Upper lobe of right lung (tissue), 1 donor: ENCODE results near the gene RLF. TPM values are rescaled to one million over a fixed set of nuclear protein-coding genes. Genes with fewer than 3 reads are reported as not detected.

ENCODE experiments used
- ATAC-seq: fragments of 200-7000 bp; cut with Tn5 transposase; one replicate; pipeline ENCODE4 v1.9.1; 2020; ENCODE audit warnings: mild to moderate bottlenecking, moderate library complexity
- DNase-seq: peaks from one replicate; pipeline ENCODE4 v3.0.0-alpha.2; 2020
- H3K27ac ChIP-seq: fragments of 200-600 bp; one replicate; pipeline ENCODE4 v1.8.0; 2022
- H3K27me3 ChIP-seq: fragments of 200-600 bp; one replicate; pipeline ENCODE4 v1.8.0; 2022; ENCODE audit warnings: mild to moderate bottlenecking
- H3K36me3 ChIP-seq: fragments of 200-600 bp; one replicate; pipeline ENCODE4 v1.8.0; 2022
- H3K4me1 ChIP-seq: fragments of 200-600 bp; one replicate; pipeline ENCODE4 v1.8.0; 2022
- H3K4me3 ChIP-seq: fragments of 200-600 bp; one replicate; pipeline ENCODE4 v1.8.0; 2022; ENCODE audit warnings: mild to moderate bottlenecking
- H3K9me3 ChIP-seq: fragments of 200-600 bp; one replicate; pipeline ENCODE4 v1.8.0; 2022
- intact Hi-C: fragments of 100-400 bp; cut with DNase I; formaldehyde crosslinking; loops from one replicate; pipeline ENCODE4 v1.11.0; 2022
- total RNA-seq: library from RNA; stranded (reverse); fragmentation: NEBNext Ultra II Directional; extraction: Animal tissue kit (Norgen Biotek cat#: 25700); gene quantifications from one replicate; pipeline ENCODE4 v1.2.1, GENCODE V29; 2021
- TF ChIP-seq, protein P1 (sequence below): fragments of 200-600 bp; IDR thresholded peaks from one replicate; pipeline ENCODE4 v1.8.0; 2022; ENCODE audit warnings: antibody characterized with exemption
- donor health status: DM: no; HTN: yes; CAD: no; lungs with severe emphysema.

Gene RLF
- total RNA-seq, 1 donor from 2014 or later, result 13.4 TPM

DNA sequence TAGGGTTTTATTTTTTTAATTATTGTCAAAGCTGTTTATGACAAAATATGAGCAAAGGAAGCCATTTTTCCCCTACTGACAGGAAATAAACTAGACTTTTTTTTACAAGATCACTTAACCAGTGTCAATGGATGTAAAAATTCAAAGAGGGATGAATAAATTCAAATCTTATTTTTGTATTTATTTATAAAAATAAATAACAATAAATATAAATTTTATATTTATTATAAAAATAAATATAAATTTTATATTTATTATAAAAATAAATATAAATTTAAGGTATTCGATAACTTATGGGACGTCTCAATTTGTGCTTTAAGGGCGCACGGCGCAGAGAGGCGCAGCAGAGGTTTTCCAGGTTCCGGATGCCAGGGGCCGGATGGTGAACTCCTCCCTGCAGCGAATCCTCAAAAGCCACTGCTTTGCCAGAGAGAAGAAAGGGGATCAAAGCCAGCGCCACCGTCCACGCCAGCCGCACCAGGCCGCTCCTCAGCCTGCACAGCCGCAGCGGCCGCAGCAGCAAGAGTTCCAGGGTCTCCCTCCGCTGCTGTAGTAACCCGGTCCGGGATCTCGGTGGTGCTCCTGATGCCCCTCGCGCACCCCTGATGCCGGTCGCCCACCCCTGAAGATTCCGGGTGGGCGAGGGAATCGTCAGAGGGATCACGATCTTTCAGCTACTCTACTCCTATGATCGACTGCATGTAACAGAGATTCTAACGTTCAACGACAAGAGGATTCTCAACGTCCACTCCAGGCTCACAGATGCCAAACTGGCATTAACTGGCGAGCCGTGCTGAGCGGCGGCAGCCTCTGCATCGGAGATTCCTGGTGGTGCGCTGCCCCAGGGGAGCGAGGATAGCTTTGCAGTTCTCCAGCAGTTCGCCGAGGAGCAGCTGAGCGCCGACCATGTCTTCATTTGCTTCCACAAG lies 28.5 kb upstream of the RLF start:
- Histone ChIP-seq H3K36me3 (no peaks in the 10 kb centered on the region), H3K4me3 (no peak overlapping the region), H3K27me3 (peaks cover 21% of the 10 kb centered on the region), H3K9me3 (no peaks in the 10 kb centered on the region), H3K4me1 (peaks cover 4% of the 10 kb centered on the region), H3K27ac (no peak overlapping the region)
- TF ChIP-seq, protein P1, sequence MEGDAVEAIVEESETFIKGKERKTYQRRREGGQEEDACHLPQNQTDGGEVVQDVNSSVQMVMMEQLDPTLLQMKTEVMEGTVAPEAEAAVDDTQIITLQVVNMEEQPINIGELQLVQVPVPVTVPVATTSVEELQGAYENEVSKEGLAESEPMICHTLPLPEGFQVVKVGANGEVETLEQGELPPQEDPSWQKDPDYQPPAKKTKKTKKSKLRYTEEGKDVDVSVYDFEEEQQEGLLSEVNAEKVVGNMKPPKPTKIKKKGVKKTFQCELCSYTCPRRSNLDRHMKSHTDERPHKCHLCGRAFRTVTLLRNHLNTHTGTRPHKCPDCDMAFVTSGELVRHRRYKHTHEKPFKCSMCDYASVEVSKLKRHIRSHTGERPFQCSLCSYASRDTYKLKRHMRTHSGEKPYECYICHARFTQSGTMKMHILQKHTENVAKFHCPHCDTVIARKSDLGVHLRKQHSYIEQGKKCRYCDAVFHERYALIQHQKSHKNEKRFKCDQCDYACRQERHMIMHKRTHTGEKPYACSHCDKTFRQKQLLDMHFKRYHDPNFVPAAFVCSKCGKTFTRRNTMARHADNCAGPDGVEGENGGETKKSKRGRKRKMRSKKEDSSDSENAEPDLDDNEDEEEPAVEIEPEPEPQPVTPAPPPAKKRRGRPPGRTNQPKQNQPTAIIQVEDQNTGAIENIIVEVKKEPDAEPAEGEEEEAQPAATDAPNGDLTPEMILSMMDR, result no peak
- DNase-seq (no peak), ATAC-seq (peak; percentile 36)
- intact Hi-C loops, result no loop called here

DNA sequence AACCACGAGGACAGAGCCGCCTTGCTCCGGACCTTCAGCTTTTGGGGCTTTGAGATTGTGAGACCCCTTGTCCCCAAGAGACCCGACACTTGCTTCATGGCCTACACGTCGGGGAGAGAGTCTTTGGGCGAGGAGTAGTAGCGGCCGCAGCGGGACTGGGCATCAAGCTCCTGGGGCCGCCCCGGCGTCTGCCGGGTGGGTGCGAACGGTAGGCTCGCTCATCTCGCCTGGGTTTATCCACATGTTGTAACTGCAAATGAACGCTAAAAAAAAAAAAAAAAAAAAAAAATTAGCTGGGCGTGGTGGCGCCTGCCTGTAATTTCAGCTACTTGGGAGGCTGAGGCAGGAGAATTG lies 27.9 kb upstream of the RLF start:
- no peak for ATAC-seq
- H3K4me1 ChIP-seq, result peaks cover 4% of the 10 kb centered on the region
- no peaks in the 10 kb centered on the region for H3K36me3 ChIP-seq
- no peak overlapping the region for H3K27ac ChIP-seq
- TF ChIP-seq, protein P1, result no peak
- DNase-seq, result no peak
- H3K9me3 ChIP-seq, result no peaks in the 10 kb centered on the region
- peaks cover 18% of the 10 kb centered on the region for H3K27me3 ChIP-seq
- intact Hi-C loops, result no loop called here
- no peak overlapping the region for H3K4me3 ChIP-seq

DNA sequence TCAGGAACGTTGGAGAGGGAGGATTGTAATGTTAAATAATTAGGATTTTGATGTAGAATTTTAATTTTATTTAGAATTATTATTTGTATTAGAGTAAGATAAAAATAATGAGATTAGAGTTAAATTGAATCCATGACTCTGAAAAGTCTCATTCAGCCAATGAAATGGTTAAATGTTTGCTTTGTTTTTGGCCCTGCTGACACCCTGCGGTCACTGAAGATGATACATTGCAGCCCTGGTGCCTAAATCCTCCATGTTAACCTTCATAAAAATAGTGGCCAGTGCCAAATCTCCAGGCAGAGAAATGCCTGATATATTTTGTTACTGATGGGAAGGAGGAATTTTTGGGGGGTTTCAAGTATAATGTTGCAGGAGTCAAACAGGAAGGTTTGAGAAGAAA lies 27.3 kb upstream of the RLF start:
- Histone ChIP-seq H3K4me1 (peaks cover 4% of the 10 kb centered on the region), H3K27me3 (peaks cover 17% of the 10 kb centered on the region), H3K36me3 (no peaks in the 10 kb centered on the region), H3K4me3 (no peak overlapping the region), H3K9me3 (no peaks in the 10 kb centered on the region), H3K27ac (no peak overlapping the region)
- TF ChIP-seq, protein P1, result no peak
- intact Hi-C loops, result no loop called here
- DNase-seq, result no peak
- ATAC-seq, result no peak

DNA sequence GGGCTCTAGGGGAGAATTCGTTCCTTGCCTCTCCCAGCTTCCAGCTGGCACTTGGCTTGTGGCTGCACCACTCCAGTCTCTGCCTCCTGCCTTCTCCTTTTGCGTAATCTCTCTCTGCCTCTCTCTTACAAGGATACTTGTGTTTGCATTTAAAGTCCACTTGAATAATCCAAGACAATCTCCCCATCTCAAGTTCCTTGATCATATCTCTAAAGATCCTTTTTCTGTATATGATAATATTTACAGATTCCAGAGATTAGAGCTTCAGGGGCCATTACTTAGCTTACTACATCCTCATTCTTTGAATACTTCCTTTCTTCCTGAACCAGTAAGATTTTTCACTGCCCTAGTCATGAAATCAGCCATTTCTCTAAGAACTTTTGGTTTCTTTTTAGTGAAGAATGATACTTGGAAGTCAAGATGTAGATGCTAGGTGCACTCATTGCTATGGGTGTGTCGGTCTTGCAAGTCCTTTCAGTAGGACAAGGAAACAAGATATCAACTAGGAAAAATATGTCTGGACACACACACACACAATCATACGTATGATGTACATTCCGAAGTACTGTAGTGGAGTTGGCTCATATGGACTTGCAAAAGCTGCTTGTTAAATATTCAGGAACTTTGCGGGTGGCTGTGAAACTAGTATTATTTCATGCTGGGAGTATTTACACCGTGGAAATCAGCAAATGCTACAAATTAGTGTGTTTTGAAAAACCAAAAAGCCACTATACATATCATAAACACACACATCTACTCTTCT lies 20.8 kb upstream of the RLF start:
- peak; percentile 69 for DNase-seq
- Histone ChIP-seq H3K27ac (peak overlapping the region; percentile 30), H3K4me3 (no peak overlapping the region), H3K36me3 (no peaks in the 10 kb centered on the region), H3K4me1 (no peaks in the 10 kb centered on the region), H3K27me3 (no peaks in the 10 kb centered on the region), H3K9me3 (no peaks in the 10 kb centered on the region)
- TF ChIP-seq, protein P1, result no peak
- ATAC-seq, result peak; percentile 71
- intact Hi-C loops, result loop anchor here (10.0 kb wide), 2 partner anchors 174 to 264 kb away; partner anchors contain the start of gene COL9A2

DNA sequence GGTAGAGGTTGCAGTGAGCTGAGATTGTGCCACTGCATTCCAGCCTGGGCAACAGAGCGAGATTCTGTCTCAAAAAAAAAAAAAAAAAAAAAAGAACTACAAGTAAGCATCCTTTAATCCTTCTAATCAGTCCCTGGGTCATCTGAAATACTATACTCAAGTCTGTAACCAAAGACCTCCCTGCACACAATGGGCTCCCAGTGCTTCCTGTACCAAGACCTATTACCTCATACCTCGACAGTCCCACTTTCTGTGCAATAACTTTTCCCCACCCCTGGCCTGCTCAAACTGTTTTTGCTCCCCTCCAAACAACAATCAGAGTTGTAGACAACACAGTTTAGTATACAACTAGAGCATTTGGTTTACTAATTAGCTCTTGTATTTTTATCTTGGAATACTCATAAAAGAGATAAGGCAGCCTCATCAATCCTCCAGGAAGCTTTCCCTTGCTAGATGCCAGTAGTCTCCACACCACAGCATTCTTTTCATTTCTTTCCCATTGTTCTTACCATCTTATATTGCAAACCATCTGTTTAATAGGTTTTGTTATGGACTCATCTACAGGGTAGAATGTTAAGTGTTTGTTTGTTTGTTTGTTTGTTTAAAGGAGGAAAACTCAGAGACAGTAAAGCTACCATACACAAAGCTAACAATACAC lies 19.2 kb upstream of the RLF start:
- no peak overlapping the region for H3K4me3 ChIP-seq
- H3K4me1 ChIP-seq, result no peaks in the 10 kb centered on the region
- TF ChIP-seq, protein P1, result no peak
- H3K27me3 ChIP-seq, result peaks cover 1% of the 10 kb centered on the region
- DNase-seq (no peak), ATAC-seq (no peak)
- no peaks in the 10 kb centered on the region for H3K36me3 ChIP-seq
- intact Hi-C loops, result loop anchor here (10.0 kb wide), 2 partner anchors 173 to 263 kb away; partner anchors contain the start of gene COL9A2
- H3K9me3 ChIP-seq, result no peaks in the 10 kb centered on the region
- H3K27ac ChIP-seq, result no peak overlapping the region
